GM18867 (cell line): ENCODE results near the gene OTUD1.
A peak's percentile ranks its signal among the peaks of the same experiment; 100 is the strongest.
"Not testable (repeated sequence)": the region's sequence is repeated elsewhere in the genome, so short reads cannot be mapped to it uniquely, and the experiment has no call there.

Experiments
- ATAC-seq: cut with Tn5 transposase; IDR thresholded peaks from one replicate; pipeline ENCODE4 v1.9.1; 2021; ENCODE audit warnings: mild to moderate bottlenecking, moderate library complexity; ENCODE audit not compliant: unreplicated experiment

The OTUD1 gene

GRCh38 chr10:23438547-23439451, at the start of gene OTUD1:
TSS of gene OTUD1 (plus strand) at chr10:23439075. CDS start at chr10:23439458, 383 bp downstream.
- ATAC-seq = peak; percentile 84

- not testable (repeated sequence) for ATAC-seq
These were observed 48.5 kb upstream of the OTUD1 start for GRCh38 chr10:23390408-23390807.

GRCh38 chr10:23390809-23391208, 48.1 kb upstream of the OTUD1 start:
- ATAC-seq = no peak

GRCh38 chr10:23391821-23392220, 47.1 kb upstream of the OTUD1 start:
- no peak for ATAC-seq

GRCh38 chr10:23395017-23395416, 43.9 kb upstream of the OTUD1 start:
- ATAC-seq = no peak

- no peak for ATAC-seq
These were observed 42.2 kb upstream of the OTUD1 start for GRCh38 chr10:23396695-23397094.

- ATAC-seq = no peak
These were observed 39.2 kb upstream of the OTUD1 start for GRCh38 chr10:23399701-23400144.

- ATAC-seq = no peak
These were observed 36.0 kb upstream of the OTUD1 start for GRCh38 chr10:23402856-23403255.

- ATAC-seq = no peak
These were observed 35.6 kb upstream of the OTUD1 start for GRCh38 chr10:23403278-23403677.

- no peak for ATAC-seq
These were observed 35.2 kb upstream of the OTUD1 start for GRCh38 chr10:23403719-23404118.

GRCh38 chr10:23404461-23404980, 34.4 kb upstream of the OTUD1 start:
- no peak for ATAC-seq

- ATAC-seq = no peak
These were observed 33.3 kb upstream of the OTUD1 start for GRCh38 chr10:23405540-23405939.

- no peak for ATAC-seq
These were observed 32.5 kb upstream of the OTUD1 start for GRCh38 chr10:23406409-23406808.

GRCh38 chr10:23408330-23408976, 30.4 kb upstream of the OTUD1 start:
- no peak for ATAC-seq

GRCh38 chr10:23412223-23412622, 26.7 kb upstream of the OTUD1 start:
- peak; percentile 32 for ATAC-seq

GRCh38 chr10:23413629-23414089, 25.2 kb upstream of the OTUD1 start:
- ATAC-seq = peak; percentile 91

- ATAC-seq = no peak
These were observed 24.2 kb upstream of the OTUD1 start for GRCh38 chr10:23414658-23415057.

GRCh38 chr10:23417254-23417653, 21.6 kb upstream of the OTUD1 start:
- ATAC-seq = no peak

- ATAC-seq = no peak
These were observed 20.7 kb upstream of the OTUD1 start for GRCh38 chr10:23418051-23418681.

GRCh38 chr10:23419201-23419600, 19.7 kb upstream of the OTUD1 start:
- no peak for ATAC-seq

GRCh38 chr10:23419655-23420329, 19.1 kb upstream of the OTUD1 start:
- ATAC-seq = no peak
